Caco-2 (cell line): ENCODE data around the gene GCDH. TPM values are rescaled to one million over a fixed set of nuclear protein-coding genes. Genes with fewer than 3 reads are reported as not detected.
A peak's percentile ranks its signal among the peaks of the same experiment; 100 is the strongest.
"Not testable (repeated sequence)": the region's sequence is repeated elsewhere in the genome, so short reads cannot be mapped to it uniquely, and the experiment has no call there.

Experiments used
- BruUV-seq: library from RNA; stranded (reverse); fragments of 400-500 nt; replicated peaks from 2 replicates; lab custom pipeline; 2021; lab: Mats Ljungman, UMichigan
- CTCF ChIA-PET: fragments of 300-600 bp; sonication (Branson Sonifier 250); formaldehyde crosslinking; loops from one replicate; lab custom pipeline; 2022; ENCODE audit warnings: antibody characterized with exemption; lab: Charles Lee
- POLR2A ChIA-PET: fragments of 300-600 bp; sonication (Branson Sonifier 250); formaldehyde crosslinking; loops from one replicate; lab custom pipeline; 2022; ENCODE audit warnings: antibody characterized with exemption; lab: Charles Lee
- DNase-seq, 2 experiments: peaks; one replicate each; pipeline versions ENCODE4 v3.0.0 to v3.0.0-alpha.2; 2020 to 2022
- H3K27me3 ChIP-seq: replicated peaks from 2 replicates; pipeline ENCODE4 v1.6.0; 2011; ENCODE audit warnings: low read length; ENCODE audit not compliant: control insufficient read depth, insufficient read depth
- H3K36me3 ChIP-seq: 2 replicates; pipeline ENCODE4 v1.5.1; 2011; ENCODE audit warnings: low read length; ENCODE audit not compliant: control insufficient read depth, insufficient read depth
- H3K4me1 ChIP-seq: fragments of 250-450 bp; sonication (Bioruptor Pico); 2 replicates; pipeline ENCODE4 v1.5.1; 2020; ENCODE audit warnings: mild to moderate bottlenecking
- H3K4me3 ChIP-seq: 2 replicates; pipeline ENCODE4 v1.5.1; 2011; ENCODE audit warnings: low read depth, mild to moderate bottlenecking, control low read depth, low read length
- H3K9me3 ChIP-seq: fragments of 250-450 bp; sonication (Bioruptor Pico); 2 replicates; pipeline ENCODE4 v1.5.1; 2020; ENCODE audit warnings: mild to moderate bottlenecking, moderate library complexity
- H3K27ac Mint-ChIP-seq: one replicate; pipeline ENCODE4 v1.8.0; 2022; ENCODE audit warnings: mixed read lengths; ENCODE audit not compliant: unreplicated experiment
- H3K27me3 Mint-ChIP-seq: one replicate; pipeline ENCODE4 v1.8.0; 2022; ENCODE audit warnings: mixed read lengths; ENCODE audit not compliant: insufficient read depth, unreplicated experiment
- H3K36me3 Mint-ChIP-seq: one replicate; pipeline ENCODE4 v1.8.0; 2022; ENCODE audit warnings: mild to moderate bottlenecking, mixed read lengths; ENCODE audit not compliant: insufficient read depth, unreplicated experiment
- H3K4me1 Mint-ChIP-seq: one replicate; pipeline ENCODE4 v1.8.0; 2022; ENCODE audit warnings: low read depth, mixed read lengths; ENCODE audit not compliant: unreplicated experiment
- H3K4me3 Mint-ChIP-seq: one replicate; pipeline ENCODE4 v1.8.0; 2022; ENCODE audit warnings: mild to moderate bottlenecking, moderate library complexity, mixed read lengths; ENCODE audit not compliant: unreplicated experiment
- H3K9me3 Mint-ChIP-seq: one replicate; pipeline ENCODE4 v1.8.0; 2022; ENCODE audit warnings: mixed read lengths; ENCODE audit not compliant: unreplicated experiment
- intact Hi-C: fragments of 100-400 bp; cut with micrococcal nuclease; formaldehyde crosslinking; loops from one replicate; pipeline ENCODE4 v1.10.0; 2022; ENCODE audit not compliant: unreplicated experiment
- total RNA-seq: library from RNA; stranded (reverse); gene quantifications from 2 replicates; pipeline ENCODE4 v1.2.3, GENCODE V29; 2022
- TF ChIP-seq, protein P1 (sequence below), 2 experiments: fragments of 200-600 bp in 1 of 2; IDR thresholded peaks; 1 replicate in 1 of 2; 2 replicates in 1 of 2; pipeline versions ENCODE4 v1.5.1 to v1.8.0; 2011 to 2022; ENCODE audit warnings: antibody characterized with exemption in 1 of 2, control low read depth in 1 of 2, inconsistent platforms in 1 of 2, low read depth in 1 of 2, low read length in 1 of 2, mild to moderate bottlenecking in 1 of 2, moderate library complexity in 1 of 2; ENCODE audit not compliant: insufficient read depth in 1 of 2, severe bottlenecking in 1 of 2, unreplicated experiment in 1 of 2

The GCDH gene
- total RNA-seq, 1 experiment from 2014 or later: 31.4 TPM

DNA sequence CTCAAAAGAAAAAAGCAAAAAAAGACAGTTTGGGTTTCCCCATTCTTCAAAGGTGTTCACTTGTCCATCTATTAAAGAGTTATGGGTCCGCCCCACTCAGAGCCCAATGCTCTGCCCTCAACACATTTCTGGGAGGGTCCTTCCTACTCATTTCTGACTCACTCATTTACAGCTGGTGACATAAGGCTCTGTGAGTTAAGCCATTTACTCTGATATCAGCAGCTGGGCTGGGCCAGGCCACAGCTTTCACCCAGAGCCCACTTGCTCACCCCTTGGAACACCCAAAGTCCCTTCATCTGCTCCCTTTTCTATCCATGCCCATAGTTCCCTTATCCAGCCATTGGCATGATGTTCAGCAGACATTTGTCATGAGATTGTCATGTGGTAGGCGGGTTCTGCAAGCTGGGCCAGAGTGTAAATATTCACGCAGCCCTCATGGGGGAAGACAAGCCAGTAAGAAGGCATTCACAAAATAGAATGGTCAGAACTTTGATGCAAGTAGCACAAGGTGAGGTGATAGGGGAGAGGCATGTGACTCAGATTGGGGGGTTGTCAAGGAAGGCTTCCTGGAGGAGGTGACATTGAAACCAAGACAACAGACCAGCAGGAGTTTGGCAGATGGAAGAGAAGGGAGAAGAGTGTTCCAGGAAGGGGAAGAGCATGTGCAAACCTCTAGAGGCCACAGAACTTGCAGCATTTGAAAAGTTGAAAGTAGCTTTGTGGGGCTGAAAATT is 46.8 kb upstream of the GCDH start:
- H3K4me3 ChIP-seq: no peak overlapping the region
- Mint-ChIP-seq H3K27ac (no peak overlapping the region), H3K36me3 (no peaks in the 10 kb centered on the region), H3K9me3 (no peaks in the 10 kb centered on the region), H3K4me1 (no peaks in the 10 kb centered on the region), H3K4me3 (no peak overlapping the region), H3K27me3 (peaks cover 4% of the 10 kb centered on the region)
- intact Hi-C loops: no loop called here
- H3K36me3 ChIP-seq: no peaks in the 10 kb centered on the region
- H3K27me3 ChIP-seq: no peaks in the 10 kb centered on the region; the same call in 1 of the 2 replicates
- no TSS peak for BruUV-seq
- no peaks in the 10 kb centered on the region for H3K9me3 ChIP-seq
- ChIA-PET POLR2A (no interaction called here), CTCF (no interaction called here)
- 0 out of 2 replicates have a peak, but pooled peaks cover 2% of the 10 kb centered on the region for H3K4me1 ChIP-seq
- TF ChIP-seq, protein P1, sequence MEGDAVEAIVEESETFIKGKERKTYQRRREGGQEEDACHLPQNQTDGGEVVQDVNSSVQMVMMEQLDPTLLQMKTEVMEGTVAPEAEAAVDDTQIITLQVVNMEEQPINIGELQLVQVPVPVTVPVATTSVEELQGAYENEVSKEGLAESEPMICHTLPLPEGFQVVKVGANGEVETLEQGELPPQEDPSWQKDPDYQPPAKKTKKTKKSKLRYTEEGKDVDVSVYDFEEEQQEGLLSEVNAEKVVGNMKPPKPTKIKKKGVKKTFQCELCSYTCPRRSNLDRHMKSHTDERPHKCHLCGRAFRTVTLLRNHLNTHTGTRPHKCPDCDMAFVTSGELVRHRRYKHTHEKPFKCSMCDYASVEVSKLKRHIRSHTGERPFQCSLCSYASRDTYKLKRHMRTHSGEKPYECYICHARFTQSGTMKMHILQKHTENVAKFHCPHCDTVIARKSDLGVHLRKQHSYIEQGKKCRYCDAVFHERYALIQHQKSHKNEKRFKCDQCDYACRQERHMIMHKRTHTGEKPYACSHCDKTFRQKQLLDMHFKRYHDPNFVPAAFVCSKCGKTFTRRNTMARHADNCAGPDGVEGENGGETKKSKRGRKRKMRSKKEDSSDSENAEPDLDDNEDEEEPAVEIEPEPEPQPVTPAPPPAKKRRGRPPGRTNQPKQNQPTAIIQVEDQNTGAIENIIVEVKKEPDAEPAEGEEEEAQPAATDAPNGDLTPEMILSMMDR (IDR thresholded peaks at IDR 0.05; ENCODE audit: insufficient read depth in 1 of 2, low read depth in 1 of 2, low read length in 1 of 2, severe bottlenecking in 1 of 2, unreplicated experiment in 1 of 2): no peak
- no peak for DNase-seq

DNA sequence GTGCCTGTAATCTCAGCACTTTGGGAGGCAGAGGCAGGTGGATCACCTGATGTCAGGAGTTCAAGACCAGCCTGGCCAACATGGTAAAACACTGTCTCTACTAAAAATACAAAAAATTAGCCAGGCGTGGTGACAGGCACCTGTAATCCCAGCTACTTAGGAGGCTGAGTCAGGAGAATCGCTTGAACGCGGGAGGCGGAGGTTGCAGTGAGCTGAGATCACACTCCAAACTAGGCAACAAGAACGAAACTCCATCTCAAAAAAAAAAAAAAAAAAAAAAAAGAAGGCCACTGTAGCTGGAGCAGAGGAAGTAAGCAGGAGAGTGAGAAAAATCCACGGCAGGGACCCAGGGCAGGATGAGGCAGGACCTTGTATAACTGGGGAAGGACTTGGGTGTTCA is 44.3 kb upstream of the GCDH start:
- H3K9me3 Mint-ChIP-seq, H3K36me3 ChIP-seq, BruUV-seq, H3K27me3 Mint-ChIP-seq, H3K4me3 ChIP-seq, H3K4me1 Mint-ChIP-seq, H3K36me3 Mint-ChIP-seq, H3K27ac Mint-ChIP-seq, POLR2A ChIA-PET, DNase-seq, H3K9me3 ChIP-seq, H3K4me3 Mint-ChIP-seq, H3K27me3 ChIP-seq, H3K4me1 ChIP-seq: not testable (repeated sequence)
- intact Hi-C loops: loop anchor here (5.0 kb wide), 1 partner anchor 84 kb away; no protein-coding TSS in a partner anchor
- CTCF ChIA-PET: interaction anchor here (0.6 to 2.6 kb wide), 5 partner anchors 26 to 170 kb away, joined by 3 to 15 read pairs (median 7); partner anchors contain the start of gene RNASEH2A

DNA sequence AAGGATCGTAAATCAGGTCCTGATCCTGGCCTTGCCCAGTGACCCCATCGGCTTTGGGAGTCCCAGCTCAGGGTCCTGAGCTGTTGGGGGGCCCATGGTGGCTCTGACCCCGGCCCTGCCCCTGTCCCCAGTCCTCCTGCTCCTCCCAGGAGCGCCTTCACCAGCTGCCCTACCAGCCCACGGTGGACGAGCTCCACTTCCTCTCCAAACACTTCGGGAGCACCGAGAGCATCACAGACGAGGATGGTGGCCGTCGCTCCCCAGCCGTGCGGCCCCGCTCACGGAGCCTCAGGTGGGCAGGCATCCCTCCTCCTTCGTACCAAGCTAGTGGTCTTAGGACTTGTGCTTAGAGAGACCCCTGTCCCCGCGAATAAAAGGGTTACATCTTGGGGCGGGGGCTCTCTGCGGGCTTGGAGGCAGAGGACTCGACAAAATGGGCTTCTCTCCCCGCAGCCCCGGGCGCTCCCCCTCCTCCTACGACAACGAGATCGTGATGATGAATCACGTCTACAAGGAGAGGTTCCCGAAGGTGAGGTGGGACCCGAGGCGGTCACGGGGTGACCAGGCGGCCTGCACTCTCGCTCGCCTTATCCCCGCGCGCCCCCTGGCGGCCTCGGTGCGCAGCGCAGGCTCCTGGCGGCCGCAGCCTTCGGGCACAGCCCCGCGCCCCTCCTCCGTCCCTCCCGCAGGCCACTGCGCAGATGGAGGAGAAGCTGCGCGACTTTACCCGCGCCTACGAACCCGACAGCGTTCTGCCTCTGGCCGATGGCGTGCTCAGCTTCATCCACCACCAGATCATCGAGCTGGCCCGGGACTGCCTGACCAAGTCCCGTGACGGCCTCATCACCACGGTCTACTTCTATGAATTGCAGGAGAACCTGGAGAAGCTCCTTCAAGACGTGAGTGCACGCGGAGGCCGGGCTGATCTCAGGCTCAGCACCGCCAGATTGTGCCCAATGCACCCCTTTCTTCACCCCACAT is 43.5 kb upstream of the GCDH start:
- TF ChIP-seq, protein P1 (IDR thresholded peaks at IDR 0.05; ENCODE audit: insufficient read depth in 1 of 2, low read depth in 1 of 2, low read length in 1 of 2, severe bottlenecking in 1 of 2, unreplicated experiment in 1 of 2): peak; percentile 81 to 98
- BruUV-seq: no TSS peak
- CTCF ChIA-PET: interaction anchor here (0.6 to 2.6 kb wide), 20 partner anchors 20 to 181 kb away, joined by 3 to 15 read pairs (median 4); partner anchors contain the start of genes GCDH, GET3, MAN2B1 and RNASEH2A
- Mint-ChIP-seq H3K4me3 (peak overlapping the region; percentile 57), H3K27ac (no peak overlapping the region), H3K9me3 (no peaks in the 10 kb centered on the region), H3K4me1 (no peaks in the 10 kb centered on the region), H3K36me3 (no peaks in the 10 kb centered on the region), H3K27me3 (no peaks in the 10 kb centered on the region)
- H3K36me3 ChIP-seq: no peaks in the 10 kb centered on the region
- intact Hi-C loops: loop anchor here (5.0 kb wide), 1 partner anchor 85 kb away; no protein-coding TSS in a partner anchor
- H3K27me3 ChIP-seq: no peaks in the 10 kb centered on the region; the same call in 1 of the 2 replicates
- no peaks in the 10 kb centered on the region for H3K9me3 ChIP-seq
- peak; percentile 83 to 95 for DNase-seq
- H3K4me1 ChIP-seq: no peaks in the 10 kb centered on the region
- POLR2A ChIA-PET: no interaction called here
- H3K4me3 ChIP-seq: peak overlapping the region; percentile 25
